SK-N-SH (cell line): ENCODE results near the gene ADK. TPM values are rescaled to one million over a fixed set of nuclear protein-coding genes. Genes with fewer than 3 reads are reported as not detected.

Experiments
- CTCF ChIA-PET: fragments of 300-600, 350-600 bp; formaldehyde crosslinking; extraction: SDS; loops from one replicate; lab custom pipeline; 2021; lab: Yijun Ruan, JAX
- POLR2A ChIA-PET: fragments of 350-600 bp; sonication (Branson Sonifier 250); formaldehyde crosslinking; extraction: SDS; loops from one replicate; lab custom pipeline; 2020; ENCODE audit warnings: antibody characterized with exemption, inconsistent platforms; lab: Yijun Ruan, JAX
- DNase-seq: peaks from one replicate; pipeline ENCODE4 v3.0.0; 2012
- H2AFZ ChIP-seq: fragments of 200-600 bp; sonication (generic); 2 replicates; pipeline ENCODE4 v1.8.1; 2016; ENCODE audit warnings: antibody characterized with exemption, mild to moderate bottlenecking, low read depth
- H3F3A ChIP-seq: fragments of 200-600 bp; sonication (generic); replicated peaks from 2 replicates; pipeline ENCODE3; 2016; ENCODE audit warnings: antibody characterized with exemption, mild to moderate bottlenecking; ENCODE audit not compliant: insufficient read depth
- H3K27ac ChIP-seq, 2 experiments: fragments of 200-500 bp in 1 of 2; fragments of 200-600 bp in 1 of 2; sonication (Bioruptor generic) in 1 of 2; sonication (generic), shearing (Covaris generic) in 1 of 2; 2 replicates each; pipeline versions ENCODE4 v1.5.1 to v1.6.1; 2014 to 2016; ENCODE audit warnings: low read depth in 2 of 2, inconsistent platforms in 1 of 2, low read length in 1 of 2, mild to moderate bottlenecking in 1 of 2, mixed read lengths in 1 of 2
- H3K27me3 ChIP-seq: fragments of 200-600 bp; sonication (generic), shearing (Covaris generic); 2 replicates; pipeline ENCODE4 v1.6.1; 2016; ENCODE audit warnings: mixed run types; ENCODE audit not compliant: insufficient read depth
- H3K36me3 ChIP-seq, 2 experiments: fragments of 200-500 bp in 1 of 2; fragments of 200-600 bp in 1 of 2; sonication (Bioruptor generic) in 1 of 2; sonication (generic) in 1 of 2; replicated peaks in 1 of 2; 2 replicates each; pipeline versions ENCODE3 to v1.5.1; 2014 to 2016; ENCODE audit warnings: low read length in 1 of 2, mild to moderate bottlenecking in 1 of 2; ENCODE audit not compliant: insufficient read depth in 2 of 2, control insufficient read depth in 1 of 2
- H3K4me1 ChIP-seq, 2 experiments: fragments of 200-500 bp in 1 of 2; fragments of 200-600 bp in 1 of 2; sonication (Bioruptor generic) in 1 of 2; sonication (generic), shearing (Covaris generic) in 1 of 2; 2 replicates each; pipeline versions ENCODE4 v1.5.1 to v1.6.1; 2014 to 2016; ENCODE audit warnings: low read depth in 1 of 2, low read length in 1 of 2, mixed run types in 1 of 2; ENCODE audit not compliant: insufficient read depth in 2 of 2, control insufficient read depth in 1 of 2
- H3K4me2 ChIP-seq: fragments of 200-600 bp; sonication (generic), shearing (Covaris generic); 2 replicates; pipeline ENCODE4 v1.6.1; 2017; ENCODE audit warnings: mixed run types
- H3K4me3 ChIP-seq, 2 experiments: fragments of 200-500 bp in 1 of 2; fragments of 200-600 bp in 1 of 2; sonication (Bioruptor generic) in 1 of 2; sonication (generic), shearing (Covaris generic) in 1 of 2; 2 replicates each; pipeline versions ENCODE4 v1.5.1 to v1.8.1; 2014 to 2016; ENCODE audit warnings: low read depth in 2 of 2, inconsistent platforms in 1 of 2, low read length in 1 of 2, mild to moderate bottlenecking in 1 of 2, mixed read lengths in 1 of 2, moderate library complexity in 1 of 2
- H3K79me2 ChIP-seq: fragments of 200-600 bp; sonication (generic); 2 replicates; pipeline ENCODE4 v1.8.1; 2017; ENCODE audit warnings: mild to moderate bottlenecking; ENCODE audit not compliant: insufficient read depth
- H3K9ac ChIP-seq: fragments of 200-600 bp; sonication (generic); 2 replicates; pipeline ENCODE4 v1.6.1; 2017; ENCODE audit warnings: mixed run types
- H3K9me2 ChIP-seq: fragments of 200-600 bp; sonication (generic); 2 replicates; pipeline ENCODE4 v1.6.1; 2017; ENCODE audit warnings: mixed run types
- H3K9me3 ChIP-seq: fragments of 200-600 bp; sonication (generic); 2 replicates; pipeline ENCODE4 v1.6.1; 2017; ENCODE audit warnings: mixed run types, mild to moderate bottlenecking, moderate library complexity
- H4K20me1 ChIP-seq: fragments of 200-600 bp; sonication (generic); 2 replicates; pipeline ENCODE4 v1.6.1; 2017; ENCODE audit warnings: mild to moderate bottlenecking, mixed run types; ENCODE audit not compliant: insufficient read depth
- CHD2 ChIP-seq: fragments of 150-350 bp; IDR thresholded peaks from 2 replicates; pipeline ENCODE4 v1.6.1; 2018; ENCODE audit warnings: low read length; ENCODE audit not compliant: partially characterized antibody
- FOSL2 ChIP-seq: IDR thresholded peaks from 2 replicates; pipeline ENCODE4 v1.4.0; 2012; ENCODE audit warnings: low read depth, mild to moderate bottlenecking, moderate library complexity, borderline replicate concordance
- FOXJ3 ChIP-seq: sonication (generic); formaldehyde crosslinking; IDR thresholded peaks from 2 replicates; pipeline ENCODE4 v1.5.1; 2020; ENCODE audit warnings: mild to moderate bottlenecking, missing genetic modification reagents
- FOXM1 ChIP-seq: IDR thresholded peaks from 2 replicates; pipeline ENCODE4 v1.4.0; 2012; ENCODE audit warnings: low read depth, mild to moderate bottlenecking
- JUND ChIP-seq: IDR thresholded peaks from 2 replicates; pipeline ENCODE4 v1.4.0; 2012
- NFIC ChIP-seq: IDR thresholded peaks from 2 replicates; pipeline ENCODE4 v1.4.0; 2012; ENCODE audit warnings: borderline replicate concordance
- RAD21 ChIP-seq: IDR thresholded peaks from 2 replicates; pipeline ENCODE4 v1.6.1; 2012; ENCODE audit warnings: mild to moderate bottlenecking, low read length
- TAF1 ChIP-seq: IDR thresholded peaks from 2 replicates; pipeline ENCODE4 v1.6.1; 2012; ENCODE audit warnings: low read depth, mild to moderate bottlenecking, low read length, moderate library complexity, borderline replicate concordance
- TCF12 ChIP-seq: IDR thresholded peaks from 2 replicates; pipeline ENCODE4 v1.4.0; 2012
- WGBS: methylation state at CpG from one replicate; pipeline ENCODE4 v1.1.6; 2017; ENCODE audit warnings: low lambda C conversion rate; 5-methylcytosine and 5-hydroxymethylcytosine counted together
- polyA plus RNA-seq, 3 experiments: library from polyadenylated mRNA; depleted of rRNA; stranded (reverse); fragments of >200 nt; gene quantifications; 2 replicates each; pipeline ENCODE4 v1.2.3, GENCODE V29; 2012
- TF ChIP-seq, protein P1 (sequence below): IDR thresholded peaks from 2 replicates; pipeline ENCODE4 v1.4.0; 2012; ENCODE audit warnings: low read depth, borderline replicate concordance

ADK gene
- polyA plus RNA-seq, 1 of the 3 experiments (the other 2 are of a cell fraction), result 25.1 TPM

DNA sequence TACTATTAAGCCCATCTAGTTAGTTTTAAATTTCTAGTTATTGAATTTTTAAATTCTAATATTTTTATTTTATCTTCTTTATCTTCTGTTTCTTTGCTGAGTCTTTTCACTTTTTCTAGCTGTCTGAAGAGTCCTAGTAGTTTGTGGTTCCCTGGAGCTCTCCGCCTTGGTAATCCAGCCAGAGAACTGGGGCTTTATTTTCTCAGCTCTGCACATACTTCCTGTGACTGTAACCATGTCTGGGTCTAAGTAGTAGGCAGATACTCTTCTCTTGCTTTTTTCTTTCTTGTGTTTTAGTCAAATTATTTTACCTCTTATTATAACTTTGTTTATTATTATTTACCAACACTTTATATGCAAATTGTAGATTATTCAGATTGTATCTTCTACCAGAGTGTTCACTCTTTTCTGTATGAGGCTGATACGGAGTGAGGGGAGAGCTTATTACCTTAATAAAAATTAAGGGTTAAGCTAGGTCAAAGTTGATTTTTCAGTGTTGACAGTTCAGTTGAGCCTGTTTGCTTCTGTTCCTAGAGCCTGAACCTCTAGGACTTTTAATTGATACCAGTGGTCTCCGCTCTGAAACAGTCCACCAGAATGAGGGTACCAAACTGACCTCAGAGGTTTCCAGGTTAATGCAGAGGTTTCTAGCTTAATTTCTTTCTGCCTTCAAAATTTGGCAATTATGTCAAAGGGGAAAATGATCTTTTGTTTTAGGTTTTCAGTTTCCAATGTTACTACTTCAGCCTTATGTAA, 155.4 kb downstream of the ADK start:
- no peaks in the 10 kb centered on the region for H4K20me1 ChIP-seq
- no peak for TF ChIP-seq NFIC
- no peak for TF ChIP-seq JUND
- TF ChIP-seq, all 33 proteins: peak for 0
- H3K4me2 ChIP-seq, result no peak overlapping the region
- ChIA-PET POLR2A (interaction anchor here (0.5 kb wide), 1 partner anchor 805 kb away, joined by 3 read pairs; the partner anchor contains the start of gene SAMD8), CTCF (interaction anchor here (1.2 to 1.4 kb wide), 2 partner anchors 9 to 12 kb away, joined by 3 to 4 read pairs; no protein-coding TSS in a partner anchor)
- H3F3A ChIP-seq, result no peaks in the 10 kb centered on the region
- H3K9me3 ChIP-seq, result peaks cover 5% of the 10 kb centered on the region; the same call in 1 of the 2 replicates
- no peak overlapping the region for H3K4me3 ChIP-seq
- H3K36me3 ChIP-seq, result peaks cover 0 to 10% of the 10 kb centered on the region in 2 experiments
- no peaks in the 10 kb centered on the region for H3K27me3 ChIP-seq
- no peaks in the 10 kb centered on the region for H3K9me2 ChIP-seq
- no peak overlapping the region for H3K27ac ChIP-seq
- H2AFZ ChIP-seq, result no peak overlapping the region
- WGBS, result 82% methylated on average over 3 of the region's 3 CpGs
- H3K4me1 ChIP-seq, result peaks cover 0 to 13% of the 10 kb centered on the region in 2 experiments; a peak in 3 of 4 replicates
- DNase-seq, result no peak
- H3K9ac ChIP-seq, result no peak overlapping the region
- H3K79me2 ChIP-seq, result peaks cover 29% of the 10 kb centered on the region

DNA sequence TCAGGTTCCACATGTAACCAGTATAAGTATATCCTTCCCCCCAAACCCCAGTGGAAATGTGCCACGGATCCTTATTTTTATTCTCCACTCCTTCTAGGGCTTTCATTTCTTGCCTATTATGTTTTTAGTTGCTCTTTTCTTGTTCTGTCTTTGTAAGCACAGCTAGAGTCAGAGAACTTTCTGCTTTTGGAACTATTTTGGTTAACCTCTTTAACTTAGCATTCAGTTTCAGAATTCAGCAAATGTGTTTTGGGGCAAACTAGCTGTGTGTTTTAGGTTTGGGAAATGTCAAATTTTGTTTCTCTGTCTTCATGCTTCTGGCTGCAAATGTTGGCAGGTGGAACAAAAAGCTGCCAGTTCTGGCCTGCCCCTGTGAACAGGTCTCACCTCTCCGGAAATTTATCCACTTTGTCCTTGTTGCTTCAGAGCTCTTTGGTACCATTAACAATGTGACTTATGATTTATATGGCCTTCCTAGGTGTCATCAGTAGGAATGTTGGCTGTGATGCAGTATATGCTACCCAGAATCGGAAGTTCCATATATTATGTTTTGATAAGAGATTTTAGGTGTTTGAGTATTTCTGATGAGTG, 156.1 kb downstream of the ADK start:
- Histone ChIP-seq H3K36me3 (peaks cover 0 to 10% of the 10 kb centered on the region in 2 experiments), H3K27me3 (no peaks in the 10 kb centered on the region), H3K4me1 (peaks cover 0 to 13% of the 10 kb centered on the region in 2 experiments; a peak in 3 of 4 replicates), H3F3A (no peaks in the 10 kb centered on the region), H4K20me1 (no peaks in the 10 kb centered on the region), H3K9ac (no peak overlapping the region), H2AFZ (no peak overlapping the region), H3K9me3 (peaks cover 5% of the 10 kb centered on the region; the same call in 1 of the 2 replicates)
- 96% methylated on average over 3 of the region's 3 CpGs for WGBS
- POLR2A ChIA-PET, result interaction anchor here (0.5 kb wide), 1 partner anchor 805 kb away, joined by 3 read pairs; the partner anchor contains the start of gene SAMD8
- TF ChIP-seq FOSL2, result no peak
- no peak for TF ChIP-seq RAD21
- no peak for TF ChIP-seq FOXM1
- TF ChIP-seq FOXJ3 (CRISPR knock-in tag), result no peak
- no peak for TF ChIP-seq TAF1
- TF ChIP-seq, protein P1, sequence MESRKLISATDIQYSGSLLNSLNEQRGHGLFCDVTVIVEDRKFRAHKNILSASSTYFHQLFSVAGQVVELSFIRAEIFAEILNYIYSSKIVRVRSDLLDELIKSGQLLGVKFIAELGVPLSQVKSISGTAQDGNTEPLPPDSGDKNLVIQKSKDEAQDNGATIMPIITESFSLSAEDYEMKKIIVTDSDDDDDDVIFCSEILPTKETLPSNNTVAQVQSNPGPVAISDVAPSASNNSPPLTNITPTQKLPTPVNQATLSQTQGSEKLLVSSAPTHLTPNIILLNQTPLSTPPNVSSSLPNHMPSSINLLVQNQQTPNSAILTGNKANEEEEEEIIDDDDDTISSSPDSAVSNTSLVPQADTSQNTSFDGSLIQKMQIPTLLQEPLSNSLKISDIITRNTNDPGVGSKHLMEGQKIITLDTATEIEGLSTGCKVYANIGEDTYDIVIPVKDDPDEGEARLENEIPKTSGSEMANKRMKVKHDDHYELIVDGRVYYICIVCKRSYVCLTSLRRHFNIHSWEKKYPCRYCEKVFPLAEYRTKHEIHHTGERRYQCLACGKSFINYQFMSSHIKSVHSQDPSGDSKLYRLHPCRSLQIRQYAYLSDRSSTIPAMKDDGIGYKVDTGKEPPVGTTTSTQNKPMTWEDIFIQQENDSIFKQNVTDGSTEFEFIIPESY, result no peak
- no peak for TF ChIP-seq CHD2
- no peak for TF ChIP-seq TCF12
- TF ChIP-seq, all 33 proteins: peak for 0
- CTCF ChIA-PET, result interaction anchor here (1.4 kb wide), 1 partner anchor 11 kb away, joined by 3 read pairs; no protein-coding TSS in a partner anchor
- peaks cover 29% of the 10 kb centered on the region for H3K79me2 ChIP-seq
- H3K4me3 ChIP-seq, result no peak overlapping the region
- no peaks in the 10 kb centered on the region for H3K9me2 ChIP-seq
- no peak overlapping the region for H3K27ac ChIP-seq
- no peak overlapping the region for H3K4me2 ChIP-seq
- DNase-seq, result no peak
